KMS-11 (cell line): Measurements from ENCODE around the gene ZNF3.
"Not testable (repeated sequence)": the region's sequence is repeated elsewhere in the genome, so short reads cannot be mapped to it uniquely, and the experiment has no call there.

Source experiments
- H2AFZ ChIP-seq: fragments of 200-600 bp; sonication (generic); 2 replicates; pipeline ENCODE4 v1.6.1; 2016; ENCODE audit warnings: antibody characterized with exemption, mixed run types, low read depth
- H3K27ac ChIP-seq: fragments of 200-600 bp; sonication (generic); 2 replicates; pipeline ENCODE4 v1.6.1; 2016; ENCODE audit warnings: mild to moderate bottlenecking, mixed run types
- H3K27me3 ChIP-seq: fragments of 200-600 bp; sonication (generic); 2 replicates; pipeline ENCODE4 v1.6.1; 2017; ENCODE audit warnings: mild to moderate bottlenecking, low read depth, mixed run types, moderate library complexity; ENCODE audit not compliant: insufficient read depth
- H3K36me3 ChIP-seq: fragments of 200-600 bp; sonication (generic); 2 replicates; pipeline ENCODE4 v1.6.1; 2017; ENCODE audit warnings: mild to moderate bottlenecking, mixed run types; ENCODE audit not compliant: insufficient read depth
- H3K4me1 ChIP-seq: fragments of 200-600 bp; sonication (generic); 2 replicates; pipeline ENCODE4 v1.6.1; 2016; ENCODE audit warnings: mild to moderate bottlenecking, low read depth, mixed run types; ENCODE audit not compliant: poor library complexity, severe bottlenecking
- H3K4me2 ChIP-seq: fragments of 200-600 bp; sonication (generic); 2 replicates; pipeline ENCODE4 v1.7.0; 2016; ENCODE audit warnings: mild to moderate bottlenecking, mixed run types
- H3K4me3 ChIP-seq: fragments of 200-600 bp; sonication (generic); IDR thresholded peaks from 2 replicates; pipeline ENCODE4 v1.6.1; 2017; ENCODE audit warnings: low read depth, low read length, mixed read lengths; ENCODE audit not compliant: insufficient read depth
- H3K79me2 ChIP-seq: fragments of 200-600 bp; sonication (generic); 2 replicates; pipeline ENCODE4 v1.6.1; 2016; ENCODE audit warnings: low read depth, mixed run types; ENCODE audit not compliant: insufficient read depth
- H3K9ac ChIP-seq: fragments of 200-600 bp; sonication (generic); 2 replicates; pipeline ENCODE4 v1.6.1; 2016; ENCODE audit warnings: mild to moderate bottlenecking, mixed run types
- H4K20me1 ChIP-seq: fragments of 200-600 bp; sonication (generic); 2 replicates; pipeline ENCODE4 v1.6.1; 2016; ENCODE audit warnings: mild to moderate bottlenecking, mixed run types; ENCODE audit not compliant: insufficient read depth
- CTCF ChIP-seq: fragments of 200-600 bp; sonication (generic); conservative IDR thresholded peaks from 2 replicates; pipeline ENCODE4 v1.6.1; 2017; ENCODE audit warnings: low read depth, mild to moderate bottlenecking, antibody characterized with exemption, low read length, moderate library complexity, mixed read lengths

ZNF3 gene

DNA sequence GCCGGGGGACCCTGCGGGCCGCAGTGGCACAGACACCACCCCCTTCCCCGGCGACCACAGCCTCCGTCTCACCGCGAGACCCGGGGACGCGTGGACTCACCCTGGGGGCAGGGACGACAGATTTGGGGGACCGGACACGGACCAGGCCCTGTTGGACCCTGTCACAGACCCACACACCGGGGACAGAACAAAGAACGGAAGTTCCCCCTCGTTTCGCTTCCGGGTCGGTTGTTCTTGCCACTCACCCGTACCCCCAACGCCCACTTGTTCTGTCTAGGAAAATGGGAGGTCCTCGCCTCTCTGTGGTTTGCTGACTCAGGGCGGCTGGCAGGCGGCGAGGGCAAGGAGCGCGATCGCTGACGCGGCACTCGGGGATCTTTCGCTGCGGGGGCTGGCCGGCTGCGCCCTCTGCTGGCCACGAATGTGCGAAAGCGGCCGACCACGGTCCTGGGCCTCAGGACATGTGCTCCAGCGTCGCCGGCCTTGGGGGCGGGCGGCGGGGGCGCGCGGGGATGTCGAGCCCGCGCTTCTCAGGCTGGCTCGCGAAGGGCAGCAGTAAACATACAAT lies at the start of gene ZNF3:
TSS of gene ZNF3 (minus strand) at position 189 of the 568 bp plus-strand sequence. CDS start 4,366 bp downstream, outside the sequence.
- Histone ChIP-seq H4K20me1 (no peaks in the 10 kb centered on the region), H3K79me2 (peaks cover 37% of the 10 kb centered on the region), H3K9ac (peak within 1 kb of the TSS; percentile 98), H2AFZ (peak within 1 kb of the TSS; percentile 10; the same call in 1 of the 2 replicates), H3K27me3 (no peaks in the 10 kb centered on the region; the same call in 1 of the 2 replicates), H3K4me2 (peak within 1 kb of the TSS; percentile 96), H3K27ac (peak within 1 kb of the TSS; percentile 98), H3K4me3 (peak within 1 kb of the TSS; percentile 34), H3K4me1 (peaks cover 18% of the 10 kb centered on the region), H3K36me3 (peaks cover 9% of the 10 kb centered on the region; the same call in 1 of the 2 replicates)
- TF ChIP-seq CTCF: peak; percentile 92

DNA sequence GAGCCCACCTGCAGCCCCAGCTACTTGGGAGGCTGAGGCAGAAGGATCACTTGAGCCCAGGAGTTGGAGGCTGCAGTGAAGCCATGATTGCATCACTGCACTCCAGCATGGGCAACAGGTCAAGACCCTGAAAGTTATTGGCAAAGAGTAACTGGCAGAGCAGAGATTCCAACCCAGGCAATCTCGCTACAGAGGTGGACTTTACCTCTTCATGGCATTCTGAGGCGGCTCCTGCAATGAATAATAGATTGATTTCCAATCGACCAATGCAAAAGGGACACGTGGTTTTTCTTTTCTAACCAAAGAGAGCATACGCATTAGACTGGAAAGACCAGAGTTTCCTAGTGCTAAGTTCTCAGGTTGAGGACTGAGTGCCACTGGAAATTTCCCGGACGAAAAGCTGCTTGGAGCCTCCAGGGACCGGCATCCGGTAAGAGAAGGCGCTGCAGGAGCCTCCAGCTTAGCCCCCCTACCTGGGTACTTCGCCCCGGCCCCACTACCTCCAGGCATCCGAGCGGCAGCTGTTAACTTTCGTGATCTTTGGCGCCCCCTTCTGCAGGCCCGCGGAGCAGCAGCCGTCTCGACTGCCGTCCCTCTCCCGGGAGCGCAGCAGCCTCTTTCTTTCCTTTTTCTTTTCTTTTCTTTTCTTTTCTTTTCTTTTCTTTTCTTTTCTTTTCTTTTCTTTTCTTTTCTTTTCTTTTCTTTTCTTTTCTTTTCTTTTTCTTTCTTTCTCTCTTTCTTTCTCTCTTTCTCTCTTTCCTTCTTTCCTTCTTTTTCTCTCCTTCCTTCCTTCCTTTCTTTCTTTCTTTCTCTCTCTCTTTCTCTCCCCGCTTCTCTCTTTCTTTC lies 49.3 kb upstream of the ZNF3 start:
- Histone ChIP-seq H3K36me3 (no peaks in the 10 kb centered on the region), H3K9ac (no peak overlapping the region), H3K4me2 (peak overlapping the region; percentile 19; the same call in 1 of the 2 replicates), H3K4me3 (no peak overlapping the region), H3K27ac (no peak overlapping the region), H3K79me2 (0 out of 2 replicates have a peak, but pooled peaks cover under 1% of the 10 kb centered on the region), H3K27me3 (peaks cover 4% of the 10 kb centered on the region; the same call in 1 of the 2 replicates), H3K4me1 (peaks cover 44% of the 10 kb centered on the region), H2AFZ (peak overlapping the region; percentile 56), H4K20me1 (no peaks in the 10 kb centered on the region)
- peak; percentile 84 for TF ChIP-seq CTCF

GRCh38 chr7:100130220-100130607 lies 48.7 kb upstream of the ZNF3 start:
- not testable (repeated sequence) for H3K27me3 ChIP-seq, H3K79me2 ChIP-seq, H3K4me3 ChIP-seq, H3K27ac ChIP-seq, H2AFZ ChIP-seq, H3K36me3 ChIP-seq, H3K9ac ChIP-seq, H4K20me1 ChIP-seq
- H3K4me1 ChIP-seq: peaks cover 51% of the 10 kb centered on the region
- H3K4me2 ChIP-seq: peak overlapping the region; percentile 19; the same call in 1 of the 2 replicates

DNA sequence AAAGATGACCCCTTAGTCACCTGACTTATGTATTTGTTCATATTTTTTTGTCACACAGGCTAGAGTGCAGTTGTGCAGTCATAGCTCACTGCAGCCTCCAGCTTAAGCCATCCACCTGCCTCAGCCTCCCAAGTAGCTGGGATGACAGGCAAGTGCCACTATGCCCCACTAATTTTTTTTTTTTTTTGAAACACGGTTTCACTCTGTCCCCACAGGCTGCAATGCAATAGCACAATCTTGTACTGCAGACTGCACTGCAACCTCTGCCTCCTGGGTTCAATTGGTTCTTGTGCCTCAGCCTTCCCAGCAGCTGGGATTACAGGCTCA lies 47.1 kb upstream of the ZNF3 start:
- Histone ChIP-seq H3K4me1 (peaks cover 53% of the 10 kb centered on the region), H3K79me2 (0 out of 2 replicates have a peak, but pooled peaks cover 6% of the 10 kb centered on the region), H3K4me2 (peak overlapping the region; percentile 83; the same call in 1 of the 2 replicates), H3K36me3 (no peaks in the 10 kb centered on the region), H2AFZ (peak overlapping the region; percentile 91; the same call in 1 of the 2 replicates), H3K9ac (no peak overlapping the region), H4K20me1 (no peaks in the 10 kb centered on the region), H3K4me3 (no peak overlapping the region), H3K27me3 (peaks cover 4% of the 10 kb centered on the region; the same call in 1 of the 2 replicates), H3K27ac (no peak overlapping the region)
- TF ChIP-seq CTCF: no peak
